IPS-NIHi11 (cell line): ENCODE data around the gene PTGR1.

ENCODE experiments used
- DNase-seq: peaks from one replicate; pipeline ENCODE4 v3.0.0; 2012; ENCODE audit warnings: mixed read lengths, low spot score

The PTGR1 gene

DNA sequence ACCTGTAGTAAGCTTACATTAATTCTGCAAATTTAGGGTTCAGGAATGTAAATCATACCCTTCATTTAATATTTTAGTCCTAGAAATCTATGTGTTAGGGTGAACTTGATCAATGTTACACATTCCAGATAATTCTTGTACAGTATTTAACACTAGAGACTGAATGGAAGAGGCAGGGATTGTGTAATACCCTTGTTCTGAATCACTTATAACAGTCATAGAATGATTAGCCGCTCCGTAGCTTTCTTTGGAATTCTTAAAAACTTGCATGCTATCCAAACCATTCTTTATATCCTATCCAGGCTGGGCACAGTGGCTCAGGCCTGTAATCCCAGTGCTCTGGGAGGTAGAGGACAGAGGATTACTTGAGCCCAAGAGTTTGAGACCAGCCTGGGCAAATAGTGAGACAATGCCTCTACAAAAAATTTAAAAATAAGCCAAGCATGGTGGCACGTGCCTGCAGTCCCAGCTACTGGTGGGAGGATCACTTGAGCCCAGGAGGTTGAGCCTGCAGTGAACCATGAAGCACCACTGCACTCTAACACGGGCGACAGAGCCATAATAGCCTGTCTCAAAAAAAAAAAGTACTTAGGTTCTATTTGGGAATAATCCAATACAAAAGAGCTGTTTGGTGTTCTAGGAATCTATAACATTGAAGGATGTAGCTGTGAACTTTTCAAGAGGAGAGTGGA is 66.2 kb downstream of the PTGR1 start:
- no peak for DNase-seq

- DNase-seq, result no peak
Observed at GRCh38 chr9:111531716-111532115, 67.7 kb downstream of the PTGR1 start.

DNA sequence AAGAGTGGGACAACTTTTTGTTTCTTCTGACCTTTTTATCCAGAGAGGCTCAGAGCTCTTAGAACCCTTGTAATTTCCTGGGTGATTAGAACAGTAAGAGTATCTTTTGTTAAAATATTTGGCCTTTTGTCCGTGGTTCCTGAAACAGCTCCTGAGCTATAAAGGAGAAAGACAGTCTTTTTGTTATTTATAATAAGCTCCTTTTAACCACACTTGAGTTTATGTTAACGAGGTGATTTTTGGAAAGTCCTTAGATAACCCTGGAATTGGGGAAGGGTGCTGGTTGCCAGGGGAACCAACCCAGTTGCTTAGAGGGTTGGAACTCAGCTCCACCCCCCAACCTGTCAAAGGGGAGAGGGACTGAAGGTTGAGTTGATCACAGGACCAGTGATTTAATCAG is 69.7 kb downstream of the PTGR1 start:
- DNase-seq, result peak; percentile 65

- DNase-seq, result no peak
Observed at GRCh38 chr9:111527347-111527746, 72.1 kb downstream of the PTGR1 start.

DNA sequence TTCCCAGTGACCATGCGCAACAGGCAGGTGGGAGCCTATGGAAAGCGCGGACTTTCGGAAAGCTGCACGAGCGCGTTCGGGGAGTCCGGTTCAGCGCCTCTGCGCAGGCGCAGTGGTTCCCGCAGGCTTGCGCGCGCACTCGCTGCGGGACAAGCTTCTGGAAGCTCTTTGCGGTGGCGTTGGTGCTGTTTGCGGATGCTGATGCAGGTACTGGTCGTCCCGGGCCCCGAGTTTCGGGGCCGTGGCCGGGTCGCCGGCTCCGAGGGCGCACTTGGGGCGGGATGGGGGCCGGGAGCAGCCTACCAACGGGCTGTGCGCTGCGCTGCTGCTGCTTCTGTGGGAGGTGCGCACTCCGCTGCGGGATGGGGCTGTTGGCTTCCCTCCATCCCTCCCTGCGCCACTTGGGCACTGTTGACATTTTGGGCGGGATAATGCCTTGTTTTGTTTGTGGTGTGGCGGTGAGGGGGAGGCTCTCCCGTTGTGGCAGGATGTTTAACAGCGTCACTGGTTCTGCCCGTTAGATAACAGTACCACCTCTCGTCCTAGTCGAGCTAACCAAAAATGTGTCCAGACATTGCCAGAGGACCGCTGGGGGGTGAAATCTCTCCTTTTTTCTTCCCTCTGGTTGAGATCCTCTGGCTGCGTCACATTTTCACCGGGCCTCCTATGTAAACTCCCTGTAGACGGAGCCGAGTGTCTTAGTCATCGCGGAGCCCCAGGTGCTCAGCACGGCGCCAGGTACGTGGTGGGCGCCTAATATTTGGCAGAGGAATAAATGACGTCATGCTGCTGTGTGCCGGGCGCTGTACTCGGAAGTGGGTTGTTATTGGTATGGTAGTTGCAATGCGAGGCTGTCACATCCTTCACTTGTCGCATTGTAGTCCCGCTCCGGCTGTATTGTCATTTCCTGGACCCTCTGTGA is 74.1 kb downstream of the PTGR1 start, which contains the start of gene ZNF483:
TSS of gene ZNF483 (plus strand) at position 124 of the 922 bp plus-strand sequence. CDS start 2,217 bp downstream, outside the sequence.
- DNase-seq, result peak; percentile 85

DNA sequence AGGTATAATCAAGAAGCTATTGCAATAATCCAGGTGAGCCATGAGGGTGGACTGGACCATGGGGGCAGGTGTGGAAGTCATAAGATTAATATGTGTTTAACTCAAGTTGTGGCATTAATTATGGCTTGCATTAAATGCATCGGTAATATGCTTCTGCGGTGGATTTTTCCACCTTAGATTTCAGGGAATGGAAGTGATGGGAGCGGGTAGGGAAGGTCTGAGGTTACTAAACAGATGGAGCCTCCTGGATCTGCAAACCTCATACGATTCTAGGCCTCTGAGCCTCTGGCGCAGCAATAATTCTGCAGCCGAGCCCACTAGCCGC is 74.8 kb downstream of the PTGR1 start:
- no peak for DNase-seq

DNA sequence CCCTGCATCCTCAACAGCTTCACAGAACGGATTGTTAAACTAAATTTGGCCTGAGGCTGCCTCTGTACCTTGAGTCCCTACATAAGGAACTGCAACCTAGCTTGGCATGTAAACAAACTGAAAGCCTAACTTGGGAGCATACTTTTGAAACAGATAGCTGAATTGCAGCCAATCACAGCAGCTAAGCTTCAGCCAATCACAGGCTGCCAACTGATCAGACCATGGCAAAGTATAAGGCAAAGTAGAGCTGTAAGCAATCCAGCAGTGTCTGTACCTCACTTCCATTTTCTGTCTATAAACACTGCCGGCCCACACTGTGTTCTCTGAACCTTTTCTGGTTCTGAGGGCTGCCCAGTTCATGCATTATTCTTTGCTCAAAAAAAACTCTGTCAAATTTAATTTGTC is 83.4 kb downstream of the PTGR1 start:
- no peak for DNase-seq

DNA sequence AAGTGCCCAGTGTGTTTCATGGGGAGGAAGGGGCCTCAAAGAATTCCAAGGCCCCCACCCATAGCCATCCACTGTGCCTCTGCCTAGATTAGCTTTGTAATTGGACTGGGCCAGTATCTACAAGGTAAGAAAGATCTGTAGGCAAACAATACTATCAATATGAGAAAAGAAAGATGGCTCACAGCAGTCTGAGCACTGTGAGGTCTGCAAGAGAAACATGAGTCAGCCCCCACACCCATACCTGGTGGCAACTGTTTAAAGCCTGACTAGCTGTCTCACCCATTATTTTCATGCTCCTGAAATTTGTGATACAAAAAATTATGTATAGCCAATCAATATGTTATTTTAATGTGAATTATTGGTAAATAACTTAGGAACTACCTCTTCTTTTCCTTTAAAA is 84.5 kb downstream of the PTGR1 start:
- DNase-seq, result no peak
